Endothelial cell of umbilical vein (primary cell): ENCODE data around the gene GNAQ.

Experiments
- MYC ChIP-seq: IDR thresholded peaks from one replicate; pipeline ENCODE4 v1.6.1; 2011; ENCODE audit warnings: mild to moderate bottlenecking, low read depth, low read length
- TF ChIP-seq, protein P1 (sequence below), 2 donors: IDR thresholded peaks; 1 replicate in 1 of 2; 2 replicates in 1 of 2; pipeline ENCODE4 v1.5.1; 2011; ENCODE audit warnings: low read length in 2 of 2, mild to moderate bottlenecking in 2 of 2, moderate library complexity in 2 of 2, control low read depth in 1 of 2, inconsistent platforms in 1 of 2, low read depth in 1 of 2; ENCODE audit not compliant: insufficient read depth in 1 of 2; ENCODE audit errors: extremely low read depth in 1 of 2

DNA sequence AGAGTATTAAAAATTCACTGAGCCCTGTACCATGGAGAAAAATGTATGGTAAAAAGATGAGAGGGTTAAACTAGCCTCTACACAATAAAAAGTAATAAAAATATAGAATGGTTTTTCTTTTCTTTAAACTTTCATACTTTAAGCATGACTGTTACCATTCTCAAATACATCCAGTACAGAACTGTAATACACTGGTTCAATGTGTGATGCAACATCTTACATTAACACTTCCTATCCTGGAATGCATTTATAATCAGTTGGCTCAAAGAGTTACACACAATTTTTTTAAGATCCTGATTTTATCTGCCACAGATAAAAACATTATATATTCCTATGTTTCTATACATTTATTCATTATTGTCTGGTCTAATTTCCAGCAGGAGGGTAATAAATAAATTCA, 4.7 kb downstream of the GNAQ start:
- TF ChIP-seq, protein P1, sequence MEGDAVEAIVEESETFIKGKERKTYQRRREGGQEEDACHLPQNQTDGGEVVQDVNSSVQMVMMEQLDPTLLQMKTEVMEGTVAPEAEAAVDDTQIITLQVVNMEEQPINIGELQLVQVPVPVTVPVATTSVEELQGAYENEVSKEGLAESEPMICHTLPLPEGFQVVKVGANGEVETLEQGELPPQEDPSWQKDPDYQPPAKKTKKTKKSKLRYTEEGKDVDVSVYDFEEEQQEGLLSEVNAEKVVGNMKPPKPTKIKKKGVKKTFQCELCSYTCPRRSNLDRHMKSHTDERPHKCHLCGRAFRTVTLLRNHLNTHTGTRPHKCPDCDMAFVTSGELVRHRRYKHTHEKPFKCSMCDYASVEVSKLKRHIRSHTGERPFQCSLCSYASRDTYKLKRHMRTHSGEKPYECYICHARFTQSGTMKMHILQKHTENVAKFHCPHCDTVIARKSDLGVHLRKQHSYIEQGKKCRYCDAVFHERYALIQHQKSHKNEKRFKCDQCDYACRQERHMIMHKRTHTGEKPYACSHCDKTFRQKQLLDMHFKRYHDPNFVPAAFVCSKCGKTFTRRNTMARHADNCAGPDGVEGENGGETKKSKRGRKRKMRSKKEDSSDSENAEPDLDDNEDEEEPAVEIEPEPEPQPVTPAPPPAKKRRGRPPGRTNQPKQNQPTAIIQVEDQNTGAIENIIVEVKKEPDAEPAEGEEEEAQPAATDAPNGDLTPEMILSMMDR (IDR thresholded peaks at IDR 0.05; ENCODE audit: extremely low read depth in 1 of 2, insufficient read depth in 1 of 2, low read depth in 1 of 2, low read length in 2 of 2), result no peak
- TF ChIP-seq MYC, result no peak
